Fibroblast of villous mesenchyme (primary cell): ENCODE data around the gene VPS18. TPM values are rescaled to one million over a fixed set of nuclear protein-coding genes. Genes with fewer than 3 reads are reported as not detected.

Experiments
- DNase-seq: peaks from one replicate; pipeline ENCODE4 v3.0.0-alpha.2; 2010; ENCODE audit warnings: low read depth
- H3K4me3 ChIP-seq: 2 replicates; pipeline ENCODE4 v1.5.1; 2011; ENCODE audit warnings: low read depth, mild to moderate bottlenecking, low read length
- total RNA-seq: library from RNA; depleted of rRNA; stranded (reverse); fragments of >200 nt; gene quantifications from 2 replicates; pipeline ENCODE4 v1.2.3, GENCODE V29; 2012
- TF ChIP-seq, protein P1 (sequence below): IDR thresholded peaks from 2 replicates; pipeline ENCODE4 v1.5.1; 2012; ENCODE audit warnings: low read depth, mild to moderate bottlenecking, low read length; ENCODE audit not compliant: insufficient read depth

The VPS18 gene
- total RNA-seq, 1 donor = 48.8 TPM

DNA sequence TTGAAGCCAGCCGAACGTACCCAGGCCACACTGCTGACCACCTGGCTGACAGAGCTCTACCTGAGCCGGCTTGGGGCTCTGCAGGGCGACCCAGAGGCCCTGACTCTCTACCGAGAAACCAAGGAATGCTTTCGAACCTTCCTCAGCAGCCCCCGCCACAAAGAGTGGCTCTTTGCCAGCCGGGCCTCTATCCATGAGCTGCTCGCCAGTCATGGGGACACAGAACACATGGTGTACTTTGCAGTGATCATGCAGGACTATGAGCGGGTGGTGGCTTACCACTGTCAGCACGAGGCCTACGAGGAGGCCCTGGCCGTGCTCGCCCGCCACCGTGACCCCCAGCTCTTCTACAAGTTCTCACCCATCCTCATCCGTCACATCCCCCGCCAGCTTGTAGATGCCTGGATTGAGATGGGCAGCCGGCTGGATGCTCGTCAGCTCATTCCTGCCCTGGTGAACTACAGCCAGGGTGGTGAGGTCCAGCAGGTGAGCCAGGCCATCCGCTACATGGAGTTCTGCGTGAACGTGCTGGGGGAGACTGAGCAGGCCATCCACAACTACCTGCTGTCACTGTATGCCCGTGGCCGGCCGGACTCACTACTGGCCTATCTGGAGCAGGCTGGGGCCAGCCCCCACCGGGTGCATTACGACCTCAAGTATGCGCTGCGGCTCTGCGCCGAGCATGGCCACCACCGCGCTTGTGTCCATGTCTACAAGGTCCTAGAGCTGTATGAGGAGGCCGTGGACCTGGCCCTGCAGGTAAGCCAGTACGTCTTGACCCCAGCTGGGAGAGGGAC, 6.2 kb downstream of the VPS18 start:
- no peak overlapping the region for H3K4me3 ChIP-seq
- no peak for DNase-seq
- TF ChIP-seq, protein P1, sequence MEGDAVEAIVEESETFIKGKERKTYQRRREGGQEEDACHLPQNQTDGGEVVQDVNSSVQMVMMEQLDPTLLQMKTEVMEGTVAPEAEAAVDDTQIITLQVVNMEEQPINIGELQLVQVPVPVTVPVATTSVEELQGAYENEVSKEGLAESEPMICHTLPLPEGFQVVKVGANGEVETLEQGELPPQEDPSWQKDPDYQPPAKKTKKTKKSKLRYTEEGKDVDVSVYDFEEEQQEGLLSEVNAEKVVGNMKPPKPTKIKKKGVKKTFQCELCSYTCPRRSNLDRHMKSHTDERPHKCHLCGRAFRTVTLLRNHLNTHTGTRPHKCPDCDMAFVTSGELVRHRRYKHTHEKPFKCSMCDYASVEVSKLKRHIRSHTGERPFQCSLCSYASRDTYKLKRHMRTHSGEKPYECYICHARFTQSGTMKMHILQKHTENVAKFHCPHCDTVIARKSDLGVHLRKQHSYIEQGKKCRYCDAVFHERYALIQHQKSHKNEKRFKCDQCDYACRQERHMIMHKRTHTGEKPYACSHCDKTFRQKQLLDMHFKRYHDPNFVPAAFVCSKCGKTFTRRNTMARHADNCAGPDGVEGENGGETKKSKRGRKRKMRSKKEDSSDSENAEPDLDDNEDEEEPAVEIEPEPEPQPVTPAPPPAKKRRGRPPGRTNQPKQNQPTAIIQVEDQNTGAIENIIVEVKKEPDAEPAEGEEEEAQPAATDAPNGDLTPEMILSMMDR = no peak

DNA sequence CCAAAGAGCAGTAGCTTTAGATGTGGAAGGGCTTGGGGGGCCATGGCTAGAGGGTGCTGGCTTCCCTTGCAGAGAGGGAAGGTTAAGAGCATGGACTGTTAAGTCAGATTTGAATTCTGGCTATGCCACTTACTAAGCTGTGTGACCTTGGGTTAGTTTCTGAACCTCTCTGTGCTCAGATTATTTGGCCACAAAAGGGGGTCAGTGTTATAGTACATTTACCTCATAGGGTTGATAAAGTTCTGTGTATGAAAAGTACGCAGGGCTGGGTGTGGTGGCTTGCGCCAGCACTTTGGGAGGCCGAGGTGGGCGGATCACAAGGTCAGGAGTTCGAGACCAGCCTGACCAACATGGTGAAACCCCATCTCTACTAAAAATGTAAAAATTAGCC, 6.8 kb downstream of the VPS18 start:
- no peak overlapping the region for H3K4me3 ChIP-seq
- no peak for DNase-seq
- TF ChIP-seq, protein P1 = no peak

DNA sequence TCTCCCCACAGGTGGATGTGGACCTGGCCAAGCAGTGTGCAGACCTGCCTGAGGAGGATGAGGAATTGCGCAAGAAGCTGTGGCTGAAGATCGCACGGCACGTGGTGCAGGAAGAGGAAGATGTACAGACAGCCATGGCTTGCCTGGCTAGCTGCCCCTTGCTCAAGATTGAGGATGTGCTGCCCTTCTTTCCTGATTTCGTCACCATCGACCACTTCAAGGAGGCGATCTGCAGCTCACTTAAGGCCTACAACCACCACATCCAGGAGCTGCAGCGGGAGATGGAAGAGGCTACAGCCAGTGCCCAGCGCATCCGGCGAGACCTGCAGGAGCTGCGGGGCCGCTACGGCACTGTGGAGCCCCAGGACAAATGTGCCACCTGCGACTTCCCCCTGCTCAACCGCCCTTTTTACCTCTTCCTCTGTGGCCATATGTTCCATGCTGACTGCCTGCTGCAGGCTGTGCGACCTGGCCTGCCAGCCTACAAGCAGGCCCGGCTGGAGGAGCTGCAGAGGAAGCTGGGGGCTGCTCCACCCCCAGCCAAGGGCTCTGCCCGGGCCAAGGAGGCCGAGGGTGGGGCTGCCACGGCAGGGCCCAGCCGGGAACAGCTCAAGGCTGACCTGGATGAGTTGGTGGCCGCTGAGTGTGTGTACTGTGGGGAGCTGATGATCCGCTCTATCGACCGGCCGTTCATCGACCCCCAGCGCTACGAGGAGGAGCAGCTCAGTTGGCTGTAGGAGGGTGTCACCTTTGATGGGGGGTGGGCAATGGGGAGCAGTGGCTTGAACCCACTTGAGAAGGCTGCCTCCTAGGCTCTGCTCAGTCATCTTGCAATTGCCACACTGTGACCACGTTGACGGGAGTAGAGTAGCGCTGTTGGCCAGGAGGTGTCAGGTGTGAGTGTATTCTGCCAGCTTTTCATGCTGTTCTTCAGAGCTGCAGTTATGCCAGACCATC, 8.6 kb downstream of the VPS18 start:
- peak; percentile 50 for DNase-seq
- TF ChIP-seq, protein P1 = no peak

DNA sequence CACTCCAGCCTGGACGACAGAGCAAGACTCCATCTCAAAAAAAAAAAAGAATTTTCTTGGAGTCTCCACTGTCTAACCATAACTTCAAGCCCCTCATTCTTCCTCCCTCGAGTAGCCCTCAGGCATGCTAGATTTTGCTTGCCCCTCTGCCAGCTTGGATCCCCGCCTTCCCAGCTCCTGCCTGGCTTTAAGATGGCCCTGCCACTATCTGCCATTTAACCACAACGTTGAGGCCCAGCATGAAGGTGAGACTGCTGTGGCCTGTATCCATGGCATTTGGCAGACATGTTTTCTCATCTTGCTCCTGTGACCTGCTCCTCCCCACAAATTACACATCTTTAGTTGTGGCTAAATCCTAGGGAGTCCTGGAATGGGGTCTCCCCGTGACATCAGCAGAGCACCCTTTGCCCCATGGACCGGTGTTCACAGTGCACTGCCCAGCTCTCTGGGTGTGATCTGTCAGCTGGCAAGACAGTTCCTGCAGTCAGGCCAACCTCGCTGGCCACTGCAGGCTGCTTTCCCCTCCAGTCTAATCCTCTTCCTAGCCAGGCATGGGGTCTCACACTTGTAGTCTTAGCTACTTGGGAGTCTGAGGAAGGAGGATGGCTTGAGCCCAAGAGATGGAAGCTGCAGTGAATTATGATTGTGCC, 10.4 kb downstream of the VPS18 start:
- DNase-seq = no peak
- no peak overlapping the region for H3K4me3 ChIP-seq
- TF ChIP-seq, protein P1 = no peak

More for the DNA sequence above, 8.6 kb downstream of the VPS18 start:
- no peak overlapping the region for H3K4me3 ChIP-seq

DNA sequence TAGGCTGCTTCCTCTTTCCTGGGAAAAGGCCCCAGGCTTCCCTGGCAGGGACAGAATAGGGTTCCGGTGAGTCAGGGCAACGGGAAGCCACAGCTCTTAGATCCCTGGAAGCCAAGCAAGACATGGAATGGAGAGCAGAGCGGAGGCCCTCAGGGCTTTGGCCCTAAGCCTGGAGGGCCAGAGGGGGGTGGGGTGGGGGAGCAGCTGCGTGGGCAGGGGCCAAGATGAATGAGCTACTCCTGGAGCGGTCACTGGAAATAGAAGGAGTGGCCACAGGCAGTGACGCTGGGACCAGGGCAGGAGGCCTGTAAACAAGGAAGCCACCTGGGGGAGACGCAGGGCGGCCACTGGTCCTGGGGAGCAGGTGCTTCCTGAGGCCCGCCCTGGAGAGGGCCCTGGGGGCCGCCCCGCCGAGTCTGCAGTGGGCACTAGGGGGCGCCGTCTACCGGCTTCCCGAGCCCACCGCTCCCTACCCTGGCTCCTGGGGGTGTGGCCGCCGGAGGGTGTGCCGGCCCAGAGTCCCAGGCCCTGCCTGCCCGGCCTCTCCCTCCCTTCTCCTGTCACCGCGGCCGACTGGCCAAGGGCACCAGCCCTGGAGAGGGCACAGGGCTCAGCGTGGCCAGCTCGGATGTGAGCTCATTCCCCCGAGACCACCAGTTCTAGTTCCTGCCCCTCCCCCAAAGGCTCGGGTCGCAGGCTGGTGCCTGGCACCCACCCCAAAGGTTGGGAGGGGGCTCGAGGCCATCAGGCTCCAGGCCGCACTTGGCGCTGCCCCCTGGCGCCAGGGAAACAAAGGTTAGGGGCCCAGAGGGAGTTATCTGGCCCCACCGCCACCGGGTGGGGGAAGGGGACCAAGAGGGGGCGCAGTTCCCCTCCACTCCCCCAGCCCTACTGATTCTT, 12.1 kb downstream of the VPS18 start:
- peak overlapping the region; percentile 51 for H3K4me3 ChIP-seq
- DNase-seq = peak; percentile 84
- TF ChIP-seq, protein P1 = peak; percentile 72
